GM12865 (cell line): Measurements from ENCODE around the gene PPIL6.

ENCODE experiments used
- DNase-seq: peaks from one replicate; pipeline ENCODE4 v3.0.0; 2010; ENCODE audit warnings: low read depth
- H3K4me3 ChIP-seq: 2 replicates; pipeline ENCODE4 v1.5.1; 2011; ENCODE audit warnings: mild to moderate bottlenecking, low read depth, low read length, control low read depth
- TF ChIP-seq, protein P1 (sequence below): IDR thresholded peaks from 2 replicates; pipeline ENCODE4 v1.5.1; 2011; ENCODE audit warnings: low read length, control low read depth, low read depth, inconsistent platforms; ENCODE audit not compliant: insufficient read depth; ENCODE audit errors: missing control alignments

Gene PPIL6

DNA sequence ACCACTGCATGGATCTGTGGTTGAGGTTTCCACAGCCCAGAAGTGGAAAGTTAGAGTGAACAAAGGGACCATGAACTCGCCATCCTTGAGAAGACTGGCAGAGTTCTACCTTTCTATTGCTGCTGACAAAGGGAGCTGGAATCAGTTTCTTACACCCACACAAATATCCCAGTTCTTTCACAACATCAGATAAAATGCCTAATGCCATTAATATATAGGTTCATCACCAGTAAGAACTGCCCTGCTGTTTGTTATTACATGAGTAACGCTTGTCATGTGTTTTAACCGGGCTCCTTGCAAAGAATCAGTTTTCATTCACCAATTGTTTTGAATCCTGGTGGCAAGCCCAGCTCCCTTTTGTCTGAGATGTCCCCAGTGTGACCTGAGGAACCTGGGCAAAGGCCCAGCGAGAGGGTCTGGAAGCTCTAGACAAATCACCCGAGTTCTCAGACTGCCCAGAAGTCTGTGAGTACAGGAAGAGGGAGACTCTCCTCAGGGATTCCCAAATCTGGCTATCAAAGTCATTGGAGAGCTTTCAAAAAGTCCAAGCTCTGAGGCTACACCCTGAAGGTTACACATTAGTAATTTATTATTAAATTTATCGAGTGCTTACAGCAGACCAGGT, 50.7 kb downstream of the PPIL6 start:
- TF ChIP-seq, protein P1, sequence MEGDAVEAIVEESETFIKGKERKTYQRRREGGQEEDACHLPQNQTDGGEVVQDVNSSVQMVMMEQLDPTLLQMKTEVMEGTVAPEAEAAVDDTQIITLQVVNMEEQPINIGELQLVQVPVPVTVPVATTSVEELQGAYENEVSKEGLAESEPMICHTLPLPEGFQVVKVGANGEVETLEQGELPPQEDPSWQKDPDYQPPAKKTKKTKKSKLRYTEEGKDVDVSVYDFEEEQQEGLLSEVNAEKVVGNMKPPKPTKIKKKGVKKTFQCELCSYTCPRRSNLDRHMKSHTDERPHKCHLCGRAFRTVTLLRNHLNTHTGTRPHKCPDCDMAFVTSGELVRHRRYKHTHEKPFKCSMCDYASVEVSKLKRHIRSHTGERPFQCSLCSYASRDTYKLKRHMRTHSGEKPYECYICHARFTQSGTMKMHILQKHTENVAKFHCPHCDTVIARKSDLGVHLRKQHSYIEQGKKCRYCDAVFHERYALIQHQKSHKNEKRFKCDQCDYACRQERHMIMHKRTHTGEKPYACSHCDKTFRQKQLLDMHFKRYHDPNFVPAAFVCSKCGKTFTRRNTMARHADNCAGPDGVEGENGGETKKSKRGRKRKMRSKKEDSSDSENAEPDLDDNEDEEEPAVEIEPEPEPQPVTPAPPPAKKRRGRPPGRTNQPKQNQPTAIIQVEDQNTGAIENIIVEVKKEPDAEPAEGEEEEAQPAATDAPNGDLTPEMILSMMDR, result no peak
- H3K4me3 ChIP-seq, result no peak overlapping the region
- DNase-seq, result no peak

DNA sequence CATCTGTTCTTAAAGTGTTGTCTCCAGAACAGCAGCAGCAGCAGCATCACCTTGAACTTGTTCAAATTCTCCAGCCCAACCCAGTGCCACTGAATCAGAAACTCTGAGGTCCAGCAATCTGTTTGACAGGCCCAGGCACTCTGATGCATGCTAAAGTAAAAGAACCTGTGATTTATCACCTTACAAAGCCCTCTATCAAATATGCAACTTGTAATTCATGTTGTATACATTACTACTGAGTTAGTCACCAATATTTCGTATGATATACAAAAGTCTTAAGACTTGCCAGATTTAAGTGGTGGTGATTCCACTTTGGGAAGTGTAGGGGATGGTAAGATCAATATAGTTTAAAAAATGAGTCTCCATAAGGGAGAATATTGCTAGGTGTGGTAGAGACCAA, 52.2 kb downstream of the PPIL6 start:
- TF ChIP-seq, protein P1, result no peak
- DNase-seq, result no peak
- no peak overlapping the region for H3K4me3 ChIP-seq

DNA sequence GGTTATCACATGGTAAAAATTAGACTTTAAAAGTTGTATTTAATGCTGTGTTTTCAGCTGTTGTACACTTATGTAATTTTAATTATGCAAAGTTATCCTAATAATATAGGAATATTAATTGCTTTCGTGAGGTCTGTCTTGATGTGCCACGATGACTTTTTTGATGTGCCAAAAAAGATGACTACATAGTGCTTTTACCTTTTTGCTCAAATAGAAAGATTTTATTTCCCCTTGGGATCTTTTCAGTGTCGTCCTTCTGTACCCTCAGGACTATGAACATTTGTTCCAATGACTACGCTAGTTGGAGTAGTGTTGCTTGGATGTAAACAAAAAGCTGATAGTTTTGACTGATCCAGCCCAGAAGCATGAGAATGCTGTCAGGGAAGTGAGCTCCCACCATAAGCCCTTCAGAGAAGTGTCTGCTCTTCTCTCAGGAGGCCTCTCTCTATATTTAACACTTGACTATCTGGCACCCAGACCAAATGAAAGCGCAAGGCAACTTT, 56.9 kb downstream of the PPIL6 start:
- peak overlapping the region; percentile 85 for H3K4me3 ChIP-seq
- DNase-seq, result no peak
- TF ChIP-seq, protein P1, result no peak

DNA sequence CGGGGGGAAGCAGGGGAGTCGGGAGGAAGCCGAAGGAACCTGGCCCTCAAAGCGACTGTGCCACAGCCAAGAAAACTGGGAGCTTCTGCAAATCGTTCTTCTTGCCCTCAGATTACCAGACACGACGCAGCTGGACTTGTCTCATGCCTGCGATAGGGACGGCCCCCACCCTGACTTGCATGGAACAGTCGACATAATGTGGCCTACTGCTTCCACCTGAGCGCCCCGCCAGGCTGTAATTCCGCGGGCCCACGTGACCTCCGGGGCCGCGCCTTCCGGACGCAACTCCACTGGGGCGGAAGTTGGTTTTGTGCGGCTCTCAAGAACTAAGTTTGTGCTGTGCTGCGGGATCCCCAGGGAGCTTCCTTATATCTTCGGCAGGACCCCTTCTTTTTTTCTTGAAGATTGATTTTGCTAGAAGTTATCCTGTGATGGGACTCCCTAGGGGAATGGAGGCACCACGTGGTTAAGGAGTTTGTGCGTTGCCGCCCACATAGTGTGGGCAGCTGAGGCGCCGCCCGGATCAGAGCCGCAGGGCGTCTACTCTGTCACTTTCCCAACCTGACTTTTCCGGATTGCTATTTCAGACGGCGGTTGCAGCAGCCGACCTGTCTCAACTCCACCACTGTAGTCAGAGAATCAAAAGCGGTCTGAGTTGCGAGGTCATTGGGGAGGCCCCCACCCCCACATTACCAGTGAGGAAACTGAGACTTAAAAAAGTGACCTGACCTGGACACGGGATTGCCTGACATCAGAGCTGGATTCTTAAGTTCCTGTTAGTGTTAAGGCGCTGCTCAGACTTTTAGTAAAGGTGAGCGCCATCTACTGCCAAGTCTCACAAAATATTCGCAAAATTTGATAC, 57.6 kb downstream of the PPIL6 start:
- peak overlapping the region; percentile 85 for H3K4me3 ChIP-seq
- peak; percentile 97 for DNase-seq
- TF ChIP-seq, protein P1, result peak; percentile 46

DNA sequence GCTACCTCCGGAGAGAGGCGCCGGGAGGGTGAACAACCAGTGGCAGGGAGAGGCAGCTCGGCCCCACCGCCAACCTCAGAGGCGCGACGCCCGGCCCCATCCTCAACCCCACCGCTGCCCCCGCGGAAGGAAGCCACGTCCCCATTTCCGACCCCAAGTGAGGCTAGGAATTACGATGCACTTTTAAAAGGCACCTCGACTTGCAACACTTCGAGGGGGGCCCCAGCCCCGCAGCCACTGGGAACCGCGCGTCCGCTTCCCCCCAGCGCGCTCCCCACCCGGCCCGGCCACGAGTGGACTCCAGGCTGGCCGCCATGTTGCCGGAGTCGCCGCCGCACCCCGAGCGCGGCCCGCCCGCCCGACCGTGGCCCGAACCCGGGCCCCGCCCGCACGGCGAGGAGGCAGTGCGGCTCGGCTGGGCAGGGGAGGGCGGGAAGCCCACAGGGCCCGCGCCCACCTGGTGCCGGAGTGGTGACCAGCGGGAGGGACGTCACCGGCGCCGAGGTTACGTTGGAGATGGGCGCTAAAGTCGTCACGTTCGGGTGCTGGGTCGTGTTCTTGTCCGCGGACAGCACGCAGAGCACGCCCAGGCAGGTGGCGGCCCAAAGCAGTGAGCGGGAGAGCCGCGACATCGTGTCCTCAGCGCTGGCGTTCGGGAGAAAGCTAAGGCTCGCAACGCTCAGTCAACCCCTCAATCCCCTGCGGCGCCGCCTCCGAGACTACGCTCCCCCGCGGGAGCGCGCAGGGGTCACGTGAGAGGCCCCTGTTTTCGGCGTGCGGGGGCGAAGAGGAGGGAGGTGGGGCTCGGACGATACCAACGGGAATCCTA, 58.5 kb downstream of the PPIL6 start, which contains the start of gene CD164:
Gene CD164, minus strand, starts transcription at position 721 of the 829 bp plus-strand sequence. Its CDS starts 89 bp downstream, at position 632.
- TF ChIP-seq, protein P1, result no peak
- peak within 1 kb of the TSS; percentile 85 for H3K4me3 ChIP-seq
- DNase-seq, result peak; percentile 97

DNA sequence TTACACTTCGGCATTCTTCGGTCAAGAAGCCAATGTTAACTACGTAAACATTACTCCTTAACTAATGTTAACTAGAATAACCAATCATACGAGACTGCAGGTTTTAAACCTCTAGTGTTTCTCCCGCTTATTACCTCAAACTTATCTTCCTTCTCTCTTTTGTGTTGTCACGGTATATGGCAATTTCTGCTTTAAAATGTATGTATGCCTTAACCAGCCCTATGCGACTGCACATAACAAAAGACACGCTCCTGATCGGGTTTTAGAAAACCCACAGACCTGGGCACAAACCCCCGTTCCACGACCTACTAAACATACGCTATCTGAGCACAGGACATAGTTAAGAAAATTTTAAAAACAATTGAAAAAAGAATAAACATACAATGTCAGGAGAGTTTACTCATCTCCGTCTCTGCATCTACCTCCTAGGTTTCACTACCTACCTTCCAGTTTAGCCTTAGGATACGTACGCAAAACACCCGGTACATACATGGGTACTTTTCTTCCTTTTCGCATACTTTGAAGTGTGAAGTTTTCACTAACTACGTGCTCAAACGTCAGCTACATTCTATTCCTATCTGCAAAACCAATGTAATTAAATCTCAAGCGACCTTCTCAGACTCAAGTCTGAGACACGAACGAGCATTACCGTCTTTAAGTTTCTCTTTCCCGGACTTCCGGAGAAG, 59.2 kb downstream of the PPIL6 start:
- no peak for DNase-seq
- TF ChIP-seq, protein P1, result no peak
- peak overlapping the region; percentile 85 for H3K4me3 ChIP-seq
